Thyroid gland (tissue), 4 donors: ENCODE results near the gene WNT2.
"Not testable (repeated sequence)": the region's sequence is repeated elsewhere in the genome, so short reads cannot be mapped to it uniquely, and the experiment has no call there.

Source experiments
- POLR2A ChIP-seq, 2 donors: fragments of 450-650 bp; IDR thresholded peaks; one replicate each; pipeline ENCODE4 v1.6.1; 2017; ENCODE audit warnings: antibody characterized with exemption in 2 of 2, mild to moderate bottlenecking in 2 of 2, moderate library complexity in 1 of 2
- TF ChIP-seq, protein P1 (sequence below), 6 experiments: fragments of 200-600 bp in 3 of 6; fragments of 450-650 bp in 3 of 6; sonication (generic) in 3 of 6; IDR thresholded peaks; one replicate each; pipeline ENCODE4 v1.5.1; 2016 to 2019; ENCODE audit warnings: antibody characterized with exemption in 6 of 6, mild to moderate bottlenecking in 2 of 6, inconsistent platforms in 1 of 6, moderate library complexity in 1 of 6

DNA sequence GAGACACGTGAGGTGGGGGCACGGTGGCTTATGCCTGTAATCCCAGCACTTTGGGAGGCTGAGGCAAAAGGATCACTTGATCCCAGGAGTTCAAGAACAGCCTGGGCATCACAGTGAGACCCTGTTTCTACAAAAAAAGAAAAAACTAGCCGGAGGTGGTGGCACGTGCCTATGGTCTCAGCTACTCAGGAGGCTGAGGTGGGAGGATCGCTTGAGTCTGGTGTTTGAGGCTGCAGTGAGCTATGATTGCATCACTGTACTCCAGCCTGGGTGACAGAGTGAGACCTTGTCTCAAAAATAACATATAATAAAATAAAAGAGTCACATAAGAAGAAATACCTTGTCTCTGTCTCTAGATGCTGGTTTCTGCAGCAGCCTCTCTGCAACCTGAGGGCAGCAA, 22.4 kb downstream of the WNT2 start:
- TF ChIP-seq, protein P1, sequence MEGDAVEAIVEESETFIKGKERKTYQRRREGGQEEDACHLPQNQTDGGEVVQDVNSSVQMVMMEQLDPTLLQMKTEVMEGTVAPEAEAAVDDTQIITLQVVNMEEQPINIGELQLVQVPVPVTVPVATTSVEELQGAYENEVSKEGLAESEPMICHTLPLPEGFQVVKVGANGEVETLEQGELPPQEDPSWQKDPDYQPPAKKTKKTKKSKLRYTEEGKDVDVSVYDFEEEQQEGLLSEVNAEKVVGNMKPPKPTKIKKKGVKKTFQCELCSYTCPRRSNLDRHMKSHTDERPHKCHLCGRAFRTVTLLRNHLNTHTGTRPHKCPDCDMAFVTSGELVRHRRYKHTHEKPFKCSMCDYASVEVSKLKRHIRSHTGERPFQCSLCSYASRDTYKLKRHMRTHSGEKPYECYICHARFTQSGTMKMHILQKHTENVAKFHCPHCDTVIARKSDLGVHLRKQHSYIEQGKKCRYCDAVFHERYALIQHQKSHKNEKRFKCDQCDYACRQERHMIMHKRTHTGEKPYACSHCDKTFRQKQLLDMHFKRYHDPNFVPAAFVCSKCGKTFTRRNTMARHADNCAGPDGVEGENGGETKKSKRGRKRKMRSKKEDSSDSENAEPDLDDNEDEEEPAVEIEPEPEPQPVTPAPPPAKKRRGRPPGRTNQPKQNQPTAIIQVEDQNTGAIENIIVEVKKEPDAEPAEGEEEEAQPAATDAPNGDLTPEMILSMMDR (IDR thresholded peaks at IDR 0.05) = not testable (repeated sequence)
- TF ChIP-seq POLR2A (IDR thresholded peaks at IDR 0.05) = not testable (repeated sequence)
